Left kidney (tissue), 2 donors: ENCODE data around the gene SET. TPM values are rescaled to one million over a fixed set of nuclear protein-coding genes. Genes with fewer than 3 reads are reported as not detected.

ENCODE experiments used
- DNase-seq: peaks from one replicate; pipeline ENCODE4 v3.0.0-alpha.2; 2013
- polyA plus RNA-seq: library from polyadenylated mRNA; unstranded; fragments of 120-200 nt; gene quantifications from one replicate; pipeline ENCODE4 v1.2.1, GENCODE V29; 2013; ENCODE audit not compliant: insufficient read length

Gene SET
- polyA plus RNA-seq, 1 donor = 720 TPM

- no peak for DNase-seq
Measured at GRCh38 chr9:128706671-128707381, 17.8 kb downstream of the SET start.

- no peak for DNase-seq
Measured at GRCh38 chr9:128707446-128707845, 18.4 kb downstream of the SET start.

GRCh38 chr9:128712451-128713410 is 23.7 kb downstream of the SET start:
- no peak for DNase-seq

GRCh38 chr9:128713411-128713780 is 24.4 kb downstream of the SET start:
- no peak for DNase-seq

- DNase-seq = no peak
Measured at GRCh38 chr9:128713941-128714573, 25.0 kb downstream of the SET start.

GRCh38 chr9:128714586-128715435 is 25.8 kb downstream of the SET start:
- no peak for DNase-seq

GRCh38 chr9:128715436-128715750 is 26.4 kb downstream of the SET start:
- no peak for DNase-seq

GRCh38 chr9:128716581-128717254 is 27.7 kb downstream of the SET start:
- no peak for DNase-seq

GRCh38 chr9:128718047-128718446 is 29.0 kb downstream of the SET start:
- no peak for DNase-seq

- DNase-seq = no peak
Measured at GRCh38 chr9:128718475-128718874, 29.5 kb downstream of the SET start.

GRCh38 chr9:128719919-128720605 is 31.0 kb downstream of the SET start:
- no peak for DNase-seq

- no peak for DNase-seq
Measured at GRCh38 chr9:128720841-128721486, 31.9 kb downstream of the SET start.

GRCh38 chr9:128721487-128722010 is 32.5 kb downstream of the SET start:
- DNase-seq = no peak

- no peak for DNase-seq
Measured at GRCh38 chr9:128722380-128723351, 33.6 kb downstream of the SET start.

- DNase-seq = no peak
Measured at GRCh38 chr9:128723352-128723865, 34.4 kb downstream of the SET start.

GRCh38 chr9:128723866-128724743 is 35.1 kb downstream of the SET start, which contains the start of gene ZDHHC12:
Gene ZDHHC12, minus strand, starts transcription at chr9:128724127. Its CDS starts 34 bp downstream, at chr9:128724093.
- DNase-seq = peak; percentile 92

GRCh38 chr9:128724744-128725211 is 35.8 kb downstream of the SET start:
- DNase-seq = no peak
